Measurements from ENCODE around the gene GNAQ.

DNA sequence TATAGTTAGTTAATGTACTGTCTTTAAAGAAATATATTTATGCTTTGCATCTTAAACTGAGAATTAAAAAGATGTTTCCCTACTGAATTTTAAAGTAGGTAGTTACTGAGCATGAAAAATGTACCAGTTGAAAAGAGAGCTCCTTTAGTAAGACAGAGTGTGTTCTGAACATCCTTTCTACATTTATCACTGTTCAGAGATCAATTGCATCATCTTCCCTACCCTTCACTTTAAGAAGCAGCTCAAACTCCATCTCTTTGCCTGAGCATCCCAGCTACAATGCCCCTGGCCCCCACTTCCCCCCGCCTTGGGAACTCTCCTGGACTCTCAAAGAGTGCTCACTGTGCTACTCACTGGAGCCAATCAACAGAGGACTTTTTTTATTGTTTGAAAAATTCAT, 164.7 kb downstream of the GNAQ start:
- TF ChIP-seq, protein P1, sequence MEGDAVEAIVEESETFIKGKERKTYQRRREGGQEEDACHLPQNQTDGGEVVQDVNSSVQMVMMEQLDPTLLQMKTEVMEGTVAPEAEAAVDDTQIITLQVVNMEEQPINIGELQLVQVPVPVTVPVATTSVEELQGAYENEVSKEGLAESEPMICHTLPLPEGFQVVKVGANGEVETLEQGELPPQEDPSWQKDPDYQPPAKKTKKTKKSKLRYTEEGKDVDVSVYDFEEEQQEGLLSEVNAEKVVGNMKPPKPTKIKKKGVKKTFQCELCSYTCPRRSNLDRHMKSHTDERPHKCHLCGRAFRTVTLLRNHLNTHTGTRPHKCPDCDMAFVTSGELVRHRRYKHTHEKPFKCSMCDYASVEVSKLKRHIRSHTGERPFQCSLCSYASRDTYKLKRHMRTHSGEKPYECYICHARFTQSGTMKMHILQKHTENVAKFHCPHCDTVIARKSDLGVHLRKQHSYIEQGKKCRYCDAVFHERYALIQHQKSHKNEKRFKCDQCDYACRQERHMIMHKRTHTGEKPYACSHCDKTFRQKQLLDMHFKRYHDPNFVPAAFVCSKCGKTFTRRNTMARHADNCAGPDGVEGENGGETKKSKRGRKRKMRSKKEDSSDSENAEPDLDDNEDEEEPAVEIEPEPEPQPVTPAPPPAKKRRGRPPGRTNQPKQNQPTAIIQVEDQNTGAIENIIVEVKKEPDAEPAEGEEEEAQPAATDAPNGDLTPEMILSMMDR (IDR thresholded peaks at IDR 0.05), result no peak
- TF ChIP-seq EP300 (IDR thresholded peaks at IDR 0.05), result no peak
- TF ChIP-seq POLR2AphosphoS5 (IDR thresholded peaks at IDR 0.05), result no peak
- TF ChIP-seq POLR2A (IDR thresholded peaks at IDR 0.05), result no peak
